H1 (cell line): ENCODE results near the gene GFAP. TPM values are rescaled to one million over a fixed set of nuclear protein-coding genes. Genes with fewer than 3 reads are reported as not detected.

Source experiments
- CREB1 ChIP-seq: IDR thresholded peaks from 2 replicates; pipeline ENCODE4 v1.6.1; 2012; ENCODE audit warnings: inconsistent platforms
- EGR1 ChIP-seq: IDR thresholded peaks from 2 replicates; pipeline ENCODE4 v1.6.1; 2011; ENCODE audit warnings: low read depth, low read length, borderline replicate concordance
- HDAC6 ChIP-seq: IDR thresholded peaks from one replicate; pipeline ENCODE4 v1.7.1; 2012; ENCODE audit warnings: low read depth, mild to moderate bottlenecking, inconsistent platforms, low read length, moderate library complexity
- JUND ChIP-seq: IDR thresholded peaks from 2 replicates; pipeline ENCODE4 v1.6.1; 2011; ENCODE audit warnings: mild to moderate bottlenecking, improper control_type of control experiment, low read length
- RFX5 ChIP-seq: IDR thresholded peaks from 2 replicates; pipeline ENCODE4 v1.6.1; 2011; ENCODE audit warnings: low read depth, low read length, improper control_type of control experiment, borderline replicate concordance
- SUZ12 ChIP-seq: fragments of 200-600 bp; sonication (generic); IDR thresholded peaks from 2 replicates; pipeline ENCODE4 v1.6.1; 2012; ENCODE audit warnings: mild to moderate bottlenecking, inconsistent platforms, low read length, moderate library complexity, mixed read lengths
- TEAD4 ChIP-seq: IDR thresholded peaks from 2 replicates; pipeline ENCODE4 v1.6.1; 2012; ENCODE audit warnings: low read depth, low read length, inconsistent platforms, mixed read lengths
- polyA plus RNA-seq, 7 experiments: library from polyadenylated mRNA; depleted of rRNA in 3 of 7; stranded (reverse) in 5 of 7; unstranded in 2 of 7; fragments of >200 nt in 5 of 7; fragments of 200-250 nt in 2 of 7; gene quantifications; 1 replicate in 5 of 7; 2 replicates in 1 of 7; 4 replicates in 1 of 7; pipeline versions ENCODE4 v1.2.1 to v1.2.3, GENCODE V29; 2011 to 2013; ENCODE audit warnings: missing spikeins in 2 of 7, mixed read lengths in 2 of 7
- total RNA-seq: library from RNA; stranded (reverse); fragmentation: NEBNext Ultra II Directional; extraction: Animal tissue kit (Norgen Biotek cat#: 25700); gene quantifications from 2 replicates; pipeline ENCODE4 v1.2.1, GENCODE V29; 2021

Gene GFAP
- total and polyA plus RNA-seq, 2 of the 8 experiments (the other 6 are each of a cell fraction or from before 2014, with no cell fraction given): 1.3 to 1.5 TPM

DNA sequence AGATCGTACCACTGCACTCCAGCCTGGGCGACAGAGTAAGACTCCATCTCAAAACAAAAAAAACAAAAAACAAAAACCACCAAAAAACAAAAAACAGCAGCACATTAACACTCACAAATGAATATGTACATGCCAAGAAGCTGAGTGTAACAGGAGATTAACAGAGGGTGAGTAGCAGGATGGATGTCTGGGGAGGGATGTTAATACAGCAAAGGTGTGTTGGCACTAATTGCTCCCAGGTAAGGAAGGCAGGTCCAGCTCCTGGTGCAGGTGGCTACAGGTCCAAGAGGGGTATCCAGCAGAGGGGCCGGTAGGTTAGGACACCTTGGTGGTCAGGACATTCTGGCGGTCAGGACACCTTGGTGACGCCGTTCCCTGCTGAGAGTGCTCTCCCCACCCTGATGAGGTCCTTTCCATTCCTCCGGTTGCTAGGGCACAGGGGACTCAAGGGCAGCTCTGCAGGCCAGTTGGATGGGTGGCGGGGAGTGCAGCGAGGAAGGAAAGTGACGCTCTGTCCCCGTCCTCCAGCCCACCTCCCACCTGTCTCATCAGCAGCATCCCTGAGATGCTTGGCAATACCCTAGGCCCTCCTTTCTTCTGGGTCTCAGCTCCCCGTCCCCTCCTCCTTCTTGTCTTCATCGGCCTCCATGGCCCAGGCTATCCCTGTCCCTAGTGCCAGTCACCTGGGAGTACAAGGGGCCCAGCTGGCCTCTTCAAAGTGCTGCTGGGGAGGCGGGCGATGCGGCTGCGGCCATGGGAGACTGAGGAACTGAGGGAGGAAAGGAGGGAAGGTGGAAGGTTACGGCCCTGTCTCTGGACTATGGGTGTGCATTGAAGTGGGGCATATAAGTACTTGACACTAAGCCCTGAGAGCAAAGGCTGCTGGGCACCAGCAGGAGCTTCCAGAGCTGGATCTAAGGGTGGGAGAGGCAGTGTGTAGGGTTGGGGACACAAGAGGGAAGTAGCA is 10.7 kb upstream of the GFAP start (continued):
- TF ChIP-seq SUZ12 (no peak), EGR1 (no peak), RFX5 (no peak), CREB1 (no peak), TEAD4 (no peak), JUND (no peak), HDAC6 (no peak)
